IMR-90 (cell line): ENCODE data around the gene CFAP45. TPM values are rescaled to one million over a fixed set of nuclear protein-coding genes. Genes with fewer than 3 reads are reported as not detected.

ENCODE experiments used
- ATAC-seq: fragments of 200-7000 bp; cut with Tn5 transposase; 2 replicates; pipeline ENCODE4 v1.9.1; 2020; ENCODE audit warnings: low read depth, mild to moderate bottlenecking, moderate library complexity
- BruUV-seq: library from RNA; stranded (reverse); fragments of 400-500 nt; replicated peaks from 2 replicates; lab custom pipeline; 2021; lab: Mats Ljungman, UMichigan
- CTCF ChIA-PET: fragments of 300-600 bp; formaldehyde crosslinking; extraction: SDS; loops from one replicate; lab custom pipeline; 2021; ENCODE audit warnings: antibody characterized with exemption; lab: Yijun Ruan, JAX
- POLR2A ChIA-PET: fragments of 300-600 bp; sonication (Branson Sonifier 250); formaldehyde crosslinking; loops from one replicate; lab custom pipeline; 2022; ENCODE audit warnings: antibody characterized with exemption; ENCODE audit not compliant: unreplicated experiment; lab: Charles Lee
- DNase-seq: peaks from one replicate; pipeline ENCODE4 v3.0.0; 2013
- H2AFZ ChIP-seq: replicated peaks from 2 replicates; pipeline ENCODE3; 2013; ENCODE audit warnings: low read length, mild to moderate bottlenecking; ENCODE audit not compliant: poor library complexity
- H2AK5ac ChIP-seq: 2 replicates; pipeline ENCODE4 v1.6.1; 2013; ENCODE audit warnings: low read depth, low read length, inconsistent platforms
- H2AK9ac ChIP-seq: replicated peaks from 2 replicates; pipeline ENCODE3; 2013; ENCODE audit warnings: mild to moderate bottlenecking, low read depth, low read length, moderate library complexity; ENCODE audit not compliant: poor library complexity
- H2BK120ac ChIP-seq: 2 replicates; pipeline ENCODE4 v1.6.1; 2013; ENCODE audit warnings: low read depth, low read length, inconsistent platforms
- H2BK15ac ChIP-seq: 3 replicates; pipeline ENCODE4 v1.6.1; 2013; ENCODE audit warnings: low read depth, low read length, inconsistent platforms
- H2BK20ac ChIP-seq: 2 replicates; pipeline ENCODE4 v1.6.1; 2013; ENCODE audit warnings: low read depth, mild to moderate bottlenecking, inconsistent platforms, low read length, moderate library complexity
- H2BK5ac ChIP-seq: 2 replicates; pipeline ENCODE4 v1.6.1; 2013; ENCODE audit warnings: mild to moderate bottlenecking, low read depth, low read length, inconsistent platforms; ENCODE audit not compliant: poor library complexity, severe bottlenecking
- H3K14ac ChIP-seq: replicated peaks from 2 replicates; pipeline ENCODE4 v1.6.1; 2013; ENCODE audit warnings: low read depth, low read length, inconsistent platforms
- H3K18ac ChIP-seq: 2 replicates; pipeline ENCODE4 v1.6.1; 2013; ENCODE audit warnings: low read depth, low read length, control low read depth
- H3K23ac ChIP-seq: 2 replicates; pipeline ENCODE4 v1.6.1; 2013; ENCODE audit warnings: low read depth, low read length, inconsistent platforms
- H3K27ac ChIP-seq: 2 replicates; pipeline ENCODE4 v1.5.1; 2013; ENCODE audit warnings: mild to moderate bottlenecking, control low read depth, low read length; ENCODE audit not compliant: insufficient read depth
- H3K27me3 ChIP-seq: 2 replicates; pipeline ENCODE4 v1.6.1; 2013; ENCODE audit warnings: low read length; ENCODE audit not compliant: control insufficient read depth, insufficient read depth
- H3K36me3 ChIP-seq: 2 replicates; pipeline ENCODE4 v1.6.1; 2013; ENCODE audit warnings: low read length, mixed read lengths; ENCODE audit not compliant: control insufficient read depth, insufficient read depth
- H3K4ac ChIP-seq: 2 replicates; pipeline ENCODE4 v1.6.1; 2013; ENCODE audit warnings: low read depth, low read length, inconsistent platforms
- H3K4me1 ChIP-seq: 2 replicates; pipeline ENCODE4 v1.6.1; 2013; ENCODE audit warnings: low read length, mixed read lengths; ENCODE audit not compliant: control insufficient read depth, insufficient read depth
- H3K4me2 ChIP-seq: 2 replicates; pipeline ENCODE4 v1.6.1; 2013; ENCODE audit warnings: low read depth, mild to moderate bottlenecking, control low read depth, low read length, moderate library complexity
- H3K4me3 ChIP-seq: 2 replicates; pipeline ENCODE4 v1.5.1; 2013; ENCODE audit warnings: low read depth, mild to moderate bottlenecking, control low read depth, low read length, moderate library complexity; ENCODE audit not compliant: insufficient read depth
- H3K56ac ChIP-seq: 2 replicates; pipeline ENCODE4 v1.6.1; 2013; ENCODE audit warnings: low read length, inconsistent platforms; ENCODE audit not compliant: insufficient read depth; ENCODE audit errors: extremely low read depth
- H3K79me1 ChIP-seq, 2 experiments: 2 replicates each; pipeline ENCODE4 v1.6.1; 2013; ENCODE audit warnings: low read length in 2 of 2, inconsistent platforms in 1 of 2, low read depth in 1 of 2
- H3K9ac ChIP-seq: 2 replicates; pipeline ENCODE4 v1.6.1; 2013; ENCODE audit warnings: low read depth, low read length, control low read depth
- H3K9me1 ChIP-seq: 2 replicates; pipeline ENCODE4 v1.6.1; 2013; ENCODE audit warnings: low read length, inconsistent platforms; ENCODE audit not compliant: insufficient read depth
- H3K9me3 ChIP-seq: 2 replicates; pipeline ENCODE4 v1.6.1; 2013; ENCODE audit warnings: low read length; ENCODE audit not compliant: control insufficient read depth, insufficient read depth
- H4K20me1 ChIP-seq: 2 replicates; pipeline ENCODE4 v1.6.1; 2013; ENCODE audit warnings: low read length, inconsistent platforms; ENCODE audit not compliant: insufficient read depth
- H4K5ac ChIP-seq: 2 replicates; pipeline ENCODE4 v1.6.1; 2013; ENCODE audit warnings: mild to moderate bottlenecking, low read depth, low read length, control low read depth
- H4K8ac ChIP-seq, 2 experiments: 2 replicates each; pipeline ENCODE4 v1.6.1; 2013; ENCODE audit warnings: low read depth in 2 of 2, low read length in 2 of 2, control low read depth in 1 of 2, inconsistent platforms in 1 of 2
- H4K91ac ChIP-seq: 2 replicates; pipeline ENCODE4 v1.6.1; 2013; ENCODE audit warnings: low read depth, low read length, inconsistent platforms; ENCODE audit not compliant: insufficient read depth
- BHLHE40 ChIP-seq: fragments of 150-350 bp; IDR thresholded peaks from 2 replicates; pipeline ENCODE4 v1.6.1; 2016; ENCODE audit warnings: mild to moderate bottlenecking, low read depth, low read length
- CEBPB ChIP-seq: IDR thresholded peaks from 2 replicates; pipeline ENCODE4 v1.6.1; 2012; ENCODE audit warnings: low read depth, low read length, improper control_type of control experiment
- CHD1 ChIP-seq: IDR thresholded peaks from 2 replicates; pipeline ENCODE4 v1.6.1; 2012; ENCODE audit warnings: low read depth, low read length, improper control_type of control experiment
- CTCF ChIP-seq: conservative IDR thresholded peaks from 2 replicates; pipeline ENCODE4 v1.5.1; 2012; ENCODE audit warnings: mild to moderate bottlenecking, low read depth, low read length, improper control_type of control experiment
- ELK1 ChIP-seq: fragments of 150-350 bp; IDR thresholded peaks from 2 replicates; pipeline ENCODE4 v1.6.1; 2016; ENCODE audit warnings: low read depth, mild to moderate bottlenecking, low read length, moderate library complexity, borderline replicate concordance
- FOS ChIP-seq: fragments of 150-350 bp; IDR thresholded peaks from 2 replicates; pipeline ENCODE4 v1.6.1; 2016; ENCODE audit warnings: low read depth, low read length
- MAFK ChIP-seq: IDR thresholded peaks from 2 replicates; pipeline ENCODE4 v1.6.1; 2012; ENCODE audit warnings: low read depth, low read length, improper control_type of control experiment
- MAZ ChIP-seq: IDR thresholded peaks from 2 replicates; pipeline ENCODE4 v1.6.1; 2012; ENCODE audit warnings: low read depth, mild to moderate bottlenecking, low read length, improper control_type of control experiment, moderate library complexity, borderline replicate concordance
- MXI1 ChIP-seq: IDR thresholded peaks from 2 replicates; pipeline ENCODE4 v1.6.1; 2012; ENCODE audit warnings: low read depth, mild to moderate bottlenecking, low read length, moderate library complexity, borderline replicate concordance
- NFE2L2 ChIP-seq: fragments of 150-350 bp; IDR thresholded peaks from 2 replicates; pipeline ENCODE4 v1.6.1; 2016; ENCODE audit warnings: low read depth, mild to moderate bottlenecking, low read length
- POLR2A ChIP-seq: IDR thresholded peaks from 2 replicates; pipeline ENCODE4 v1.6.1; 2012; ENCODE audit warnings: mild to moderate bottlenecking, low read depth, low read length
- RAD21 ChIP-seq: IDR thresholded peaks from 2 replicates; pipeline ENCODE4 v1.6.1; 2012; ENCODE audit warnings: low read length, improper control_type of control experiment
- RCOR1 ChIP-seq: IDR thresholded peaks from 2 replicates; pipeline ENCODE4 v1.6.1; 2012; ENCODE audit warnings: mild to moderate bottlenecking, low read length, improper control_type of control experiment; ENCODE audit not compliant: insufficient replicate concordance
- RFX5 ChIP-seq: IDR thresholded peaks from 2 replicates; pipeline ENCODE4 v1.8.0; 2012; ENCODE audit warnings: low read depth, mild to moderate bottlenecking, low read length, moderate library complexity
- SMC3 ChIP-seq: fragments of 150-350 bp; IDR thresholded peaks from 2 replicates; pipeline ENCODE4 v1.6.1; 2016; ENCODE audit warnings: low read depth, mild to moderate bottlenecking, antibody characterized with exemption, low read length, moderate library complexity
- USF2 ChIP-seq: fragments of 150-350 bp; IDR thresholded peaks from 2 replicates; pipeline ENCODE4 v1.6.1; 2017; ENCODE audit warnings: mild to moderate bottlenecking, antibody characterized with exemption, low read length, low read depth
- WGBS, 2 experiments: methylation state at CpG; one replicate each; pipeline versions ENCODE4 v1.1.5 to v1.1.7; 2013; ENCODE audit warnings: missing lambda C conversion rate in 2 of 2; ENCODE audit not compliant: insufficient read length in 1 of 2; ENCODE audit errors: extremely low coverage in 2 of 2; 5-methylcytosine and 5-hydroxymethylcytosine counted together
- dilution Hi-C: fragments of 300-500 bp; cut with HindIII; formaldehyde crosslinking; loops from one replicate; pipeline ENCODE4 v1.14.3; 2018; ENCODE audit warnings: low sequenced_read_pairs; ENCODE audit not compliant: unreplicated experiment
- in situ Hi-C: fragments of 300-500 bp; cut with MboI; formaldehyde crosslinking; loops from 3 replicates; pipeline ENCODE4 v1.14.3; 2019; ENCODE audit warnings: low sequenced_read_pairs, inconsistent platforms, mixed read lengths
- intact Hi-C: fragments of 100-400 bp; cut with micrococcal nuclease; formaldehyde crosslinking; loops from 2 replicates; pipeline ENCODE4 v1.10.0; 2022
- polyA plus RNA-seq, 3 experiments: library from polyadenylated mRNA; depleted of rRNA; stranded (reverse); fragments of >200 nt; gene quantifications; 2 replicates each; pipeline ENCODE4 v1.2.3, GENCODE V29; 2012; ENCODE audit warnings: low replicate concordance in 1 of 3
- total RNA-seq: library from RNA; depleted of rRNA; stranded (reverse); fragments of >200 nt; gene quantifications from 2 replicates; pipeline ENCODE4 v1.2.3, GENCODE V29; 2012

The CFAP45 gene
- total and polyA plus RNA-seq, 2 of the 4 experiments (the other 2 are of a cell fraction) = 0.51 to 0.72 TPM

GRCh38 chr1:159830722-159831121 lies 69.2 kb downstream of the CFAP45 start:
- H3K23ac ChIP-seq = no peak overlapping the region
- no peak overlapping the region for H3K14ac ChIP-seq
- intact Hi-C loops (loop anchor here (10.0 kb wide), 1 partner anchor 1554 kb away; no protein-coding TSS in a partner anchor), in situ Hi-C loops (no loop called here), dilution Hi-C loops (no loop called here)
- ChIA-PET CTCF (no interaction called here), POLR2A (no interaction called here)
- H3K18ac ChIP-seq = no peak overlapping the region
- BruUV-seq = no TSS peak
- H3K9ac ChIP-seq = no peak overlapping the region
- no peak for TF ChIP-seq CTCF
- TF ChIP-seq USF2 = no peak
- TF ChIP-seq MAFK = no peak
- TF ChIP-seq MXI1 = no peak
- TF ChIP-seq RAD21 = no peak
- TF ChIP-seq FOS = no peak
- no peak for TF ChIP-seq SMC3
- TF ChIP-seq POLR2A = no peak
- no peak for TF ChIP-seq BHLHE40
- TF ChIP-seq ELK1 = no peak
- no peak for TF ChIP-seq MAZ
- no peak for TF ChIP-seq NFE2L2
- no peak for TF ChIP-seq CHD1
- TF ChIP-seq RCOR1 = no peak
- TF ChIP-seq RFX5 = no peak
- no peak for TF ChIP-seq CEBPB
- ATAC-seq (no peak), DNase-seq (no peak)
- H4K8ac ChIP-seq = no peak overlapping the region
- H3K4me1 ChIP-seq = peaks cover 2% of the 10 kb centered on the region
- no peaks in the 10 kb centered on the region for H3K9me3 ChIP-seq
- no peak overlapping the region for H4K91ac ChIP-seq
- no peak overlapping the region for H3K56ac ChIP-seq
- no peaks in the 10 kb centered on the region for H3K79me1 ChIP-seq
- H3K4me2 ChIP-seq = no peak overlapping the region
- no peak overlapping the region for H2AK9ac ChIP-seq
- H2BK5ac ChIP-seq = no peak overlapping the region
- no peak overlapping the region for H4K5ac ChIP-seq
- H2AFZ ChIP-seq = no peak overlapping the region
- no peak overlapping the region for H2BK20ac ChIP-seq
- H2AK5ac ChIP-seq = no peak overlapping the region
- 0 out of 2 replicates have a peak, but pooled peaks cover 3% of the 10 kb centered on the region for H3K9me1 ChIP-seq
- no peak overlapping the region for H3K27ac ChIP-seq
- no peaks in the 10 kb centered on the region for H4K20me1 ChIP-seq
- H3K36me3 ChIP-seq = no peaks in the 10 kb centered on the region
- no peak overlapping the region for H2BK120ac ChIP-seq
- no peak overlapping the region for H3K4ac ChIP-seq
- no peak overlapping the region for H3K4me3 ChIP-seq
- WGBS, 2 experiments = 85% methylated on average over 6 of the region's 8 CpGs; no CpG with 5 or more reads in 1 of the 2 experiments
- no peaks in the 10 kb centered on the region; the same call in 1 of the 2 replicates for H3K27me3 ChIP-seq
- H2BK15ac ChIP-seq = no peak overlapping the region
